ENCODE measurements around the gene PGK1. TPM values are rescaled to one million over a fixed set of nuclear protein-coding genes. Genes with fewer than 3 reads are reported as not detected.
"Not testable (repeated sequence)": the region's sequence is repeated elsewhere in the genome, so short reads cannot be mapped to it uniquely, and the experiment has no call there.

PGK1 gene
- total RNA-seq, 1 donor, result 206 TPM

GRCh38 chrX:78124307-78124706 lies 20.3 kb downstream of the PGK1 start:
- DNase-seq (ENCODE audit: insufficient read length, low spot score, missing footprints), result peak; percentile 9
- Histone ChIP-seq H3K79me2 (ENCODE audit: insufficient read depth, low read length) (peaks cover 3% of the 10 kb centered on the region), H3K27ac (ENCODE audit: low read depth, low read length) (no peak overlapping the region), H3K4me1 (ENCODE audit: insufficient read depth, low read length) (peaks cover 10% of the 10 kb centered on the region), H3K9me3 (ENCODE audit: low read depth, low read length) (no peaks in the 10 kb centered on the region), H2AFZ (ENCODE audit: low read length) (no peak overlapping the region), H3K27me3 (ENCODE audit: insufficient read depth, low read length) (no peaks in the 10 kb centered on the region), H3K4me3 (ENCODE audit: insufficient read depth, low read length) (no peak overlapping the region), H3K4me2 (ENCODE audit: insufficient read depth, low read length) (no peak overlapping the region), H4K20me1 (ENCODE audit: insufficient read depth, low read length) (peaks cover 22% of the 10 kb centered on the region), H3K36me3 (ENCODE audit: insufficient read depth, low read length) (peaks cover 44% of the 10 kb centered on the region)
- peak; percentile 38 for TF ChIP-seq CTCF (IDR thresholded peaks at IDR 0.05; ENCODE audit: extremely low read depth, low read depth, low read length)

- Histone ChIP-seq H3K27me3 (ENCODE audit: insufficient read depth, low read length) (no peaks in the 10 kb centered on the region), H2AFZ (ENCODE audit: low read length) (no peak overlapping the region), H3K36me3 (ENCODE audit: insufficient read depth, low read length) (peaks cover 44% of the 10 kb centered on the region), H3K27ac (ENCODE audit: low read depth, low read length) (no peak overlapping the region), H3K79me2 (ENCODE audit: insufficient read depth, low read length) (peaks cover 2% of the 10 kb centered on the region), H3K9me3 (ENCODE audit: low read depth, low read length) (no peaks in the 10 kb centered on the region), H4K20me1 (ENCODE audit: insufficient read depth, low read length) (peaks cover 20% of the 10 kb centered on the region), H3K4me2 (ENCODE audit: insufficient read depth, low read length) (no peak overlapping the region), H3K4me3 (ENCODE audit: insufficient read depth, low read length) (no peak overlapping the region), H3K4me1 (ENCODE audit: insufficient read depth, low read length) (peaks cover 10% of the 10 kb centered on the region)
- no peak for TF ChIP-seq CTCF (IDR thresholded peaks at IDR 0.05; ENCODE audit: extremely low read depth, low read depth, low read length)
- peak; percentile 1 for DNase-seq (ENCODE audit: insufficient read length, low spot score, missing footprints)
These were observed 21.1 kb downstream of the PGK1 start for GRCh38 chrX:78125148-78125547.

- H3K4me2 ChIP-seq (ENCODE audit: insufficient read depth, low read length); H3K79me2 ChIP-seq (ENCODE audit: insufficient read depth, low read length); H3K27ac ChIP-seq (ENCODE audit: low read depth, low read length); DNase-seq (ENCODE audit: insufficient read length, low spot score, missing footprints); H3K4me3 ChIP-seq (ENCODE audit: insufficient read depth, low read length); H3K9me3 ChIP-seq (ENCODE audit: low read depth, low read length); H2AFZ ChIP-seq (ENCODE audit: low read length); H3K27me3 ChIP-seq (ENCODE audit: insufficient read depth, low read length): not testable (repeated sequence)
- Histone ChIP-seq H3K4me1 (ENCODE audit: insufficient read depth, low read length) (peaks cover 10% of the 10 kb centered on the region), H3K36me3 (ENCODE audit: insufficient read depth, low read length) (peaks cover 46% of the 10 kb centered on the region), H4K20me1 (ENCODE audit: insufficient read depth, low read length) (peaks cover 24% of the 10 kb centered on the region)
These were observed 21.7 kb downstream of the PGK1 start for GRCh38 chrX:78125781-78126180.

- Histone ChIP-seq H3K36me3 (ENCODE audit: insufficient read depth, low read length) (peaks cover 45% of the 10 kb centered on the region), H3K79me2 (ENCODE audit: insufficient read depth, low read length) (no peaks in the 10 kb centered on the region), H3K9me3 (ENCODE audit: low read depth, low read length) (no peaks in the 10 kb centered on the region), H3K4me2 (ENCODE audit: insufficient read depth, low read length) (no peak overlapping the region), H3K4me3 (ENCODE audit: insufficient read depth, low read length) (no peak overlapping the region), H3K4me1 (ENCODE audit: insufficient read depth, low read length) (peaks cover 4% of the 10 kb centered on the region), H3K27me3 (ENCODE audit: insufficient read depth, low read length) (no peaks in the 10 kb centered on the region), H2AFZ (ENCODE audit: low read length) (no peak overlapping the region), H3K27ac (ENCODE audit: low read depth, low read length) (no peak overlapping the region), H4K20me1 (ENCODE audit: insufficient read depth, low read length) (peaks cover 9% of the 10 kb centered on the region)
- TF ChIP-seq CTCF (IDR thresholded peaks at IDR 0.05; ENCODE audit: extremely low read depth, low read depth, low read length), result no peak
- no peak for DNase-seq (ENCODE audit: insufficient read length, low spot score, missing footprints)
These were observed 25.7 kb downstream of the PGK1 start for GRCh38 chrX:78129714-78130113.
